ENCODE data around the gene UPK2.

The UPK2 gene

GRCh38 chr11:118938491-118939403, 17.4 kb upstream of the UPK2 start:
- Histone ChIP-seq H2AFZ (ENCODE audit: low read depth) (no peak overlapping the region), H3K27me3 (ENCODE audit: insufficient read depth, low read depth) (no peaks in the 10 kb centered on the region), H3K27ac (no peak overlapping the region), H3K9ac (no peak overlapping the region), H3K4me3 (IDR thresholded peaks at IDR 0.05; ENCODE audit: insufficient read depth, low read depth, low read length) (no peak overlapping the region), H3K79me2 (ENCODE audit: insufficient read depth, low read depth) (no peaks in the 10 kb centered on the region), H3K4me1 (ENCODE audit: low read depth, poor library complexity, severe bottlenecking) (no peaks in the 10 kb centered on the region), H3K4me2 (no peak overlapping the region), H4K20me1 (ENCODE audit: insufficient read depth) (no peaks in the 10 kb centered on the region), H3K36me3 (ENCODE audit: insufficient read depth) (no peaks in the 10 kb centered on the region)
- no peak for TF ChIP-seq CTCF (conservative IDR thresholded peaks at IDR 0.05; ENCODE audit: low read depth, low read length)

GRCh38 chr11:118939404-118939915, 16.6 kb upstream of the UPK2 start:
- H3K9ac ChIP-seq = no peak overlapping the region
- no peak overlapping the region for H3K4me2 ChIP-seq
- TF ChIP-seq CTCF (conservative IDR thresholded peaks at IDR 0.05; ENCODE audit: low read depth, low read length) = no peak

GRCh38 chr11:118939953-118940598, 16.0 kb upstream of the UPK2 start:
- Histone ChIP-seq H3K4me2 (no peak overlapping the region), H3K9ac (no peak overlapping the region)

More at GRCh38 chr11:118939404-118939915, 16.6 kb upstream of the UPK2 start:
- Histone ChIP-seq H3K4me1 (ENCODE audit: low read depth, poor library complexity, severe bottlenecking) (no peaks in the 10 kb centered on the region), H3K79me2 (ENCODE audit: insufficient read depth, low read depth) (no peaks in the 10 kb centered on the region), H3K36me3 (ENCODE audit: insufficient read depth) (no peaks in the 10 kb centered on the region), H4K20me1 (ENCODE audit: insufficient read depth) (no peaks in the 10 kb centered on the region), H3K4me3 (IDR thresholded peaks at IDR 0.05; ENCODE audit: insufficient read depth, low read depth, low read length) (no peak overlapping the region), H3K27ac (no peak overlapping the region), H2AFZ (ENCODE audit: low read depth) (no peak overlapping the region), H3K27me3 (ENCODE audit: insufficient read depth, low read depth) (no peaks in the 10 kb centered on the region)

GRCh38 chr11:118947091-118947490, 9.0 kb upstream of the UPK2 start:
- H3K27ac ChIP-seq = no peak overlapping the region
- TF ChIP-seq CTCF (conservative IDR thresholded peaks at IDR 0.05; ENCODE audit: low read depth, low read length) = no peak
- no peaks in the 10 kb centered on the region for H3K4me1 ChIP-seq (ENCODE audit: low read depth, poor library complexity, severe bottlenecking)
- H4K20me1 ChIP-seq (ENCODE audit: insufficient read depth) = no peaks in the 10 kb centered on the region
- no peak overlapping the region for H2AFZ ChIP-seq (ENCODE audit: low read depth)
- H3K79me2 ChIP-seq (ENCODE audit: insufficient read depth, low read depth) = no peaks in the 10 kb centered on the region
- H3K4me3 ChIP-seq (IDR thresholded peaks at IDR 0.05; ENCODE audit: insufficient read depth, low read depth, low read length) = no peak overlapping the region
- no peak overlapping the region for H3K9ac ChIP-seq
- H3K27me3 ChIP-seq (ENCODE audit: insufficient read depth, low read depth) = no peaks in the 10 kb centered on the region
- H3K36me3 ChIP-seq (ENCODE audit: insufficient read depth) = no peaks in the 10 kb centered on the region
- H3K4me2 ChIP-seq = no peak overlapping the region

More at GRCh38 chr11:118939953-118940598, 16.0 kb upstream of the UPK2 start:
- no peak overlapping the region for H3K4me3 ChIP-seq (IDR thresholded peaks at IDR 0.05; ENCODE audit: insufficient read depth, low read depth, low read length)
- no peak for TF ChIP-seq CTCF (conservative IDR thresholded peaks at IDR 0.05; ENCODE audit: low read depth, low read length)
- no peaks in the 10 kb centered on the region for H3K27me3 ChIP-seq (ENCODE audit: insufficient read depth, low read depth)
- no peaks in the 10 kb centered on the region for H3K79me2 ChIP-seq (ENCODE audit: insufficient read depth, low read depth)
- no peak overlapping the region for H2AFZ ChIP-seq (ENCODE audit: low read depth)
- H3K27ac ChIP-seq = no peak overlapping the region
- H3K36me3 ChIP-seq (ENCODE audit: insufficient read depth) = no peaks in the 10 kb centered on the region
- H3K4me1 ChIP-seq (ENCODE audit: low read depth, poor library complexity, severe bottlenecking) = no peaks in the 10 kb centered on the region
- H4K20me1 ChIP-seq (ENCODE audit: insufficient read depth) = no peaks in the 10 kb centered on the region

Data from KMS-11 (cell line).